H7 (cell line): Measurements from ENCODE around the gene KIF13A. TPM values are rescaled to one million over a fixed set of nuclear protein-coding genes. Genes with fewer than 3 reads are reported as not detected.
"Not testable (repeated sequence)": the region's sequence is repeated elsewhere in the genome, so short reads cannot be mapped to it uniquely, and the experiment has no call there.

ENCODE experiments used
- DNase-seq: peaks from one replicate; pipeline ENCODE4 v3.0.0; 2012
- H3K27me3 ChIP-seq: 2 replicates; pipeline ENCODE4 v1.6.0; 2011; ENCODE audit warnings: mild to moderate bottlenecking, low read length; ENCODE audit not compliant: control insufficient read depth, insufficient read depth
- H3K36me3 ChIP-seq: replicated peaks from 2 replicates; pipeline ENCODE4 v1.5.1; 2011; ENCODE audit warnings: low read length; ENCODE audit not compliant: control insufficient read depth, insufficient read depth
- H3K4me3 ChIP-seq: 2 replicates; pipeline ENCODE4 v1.5.1; 2011; ENCODE audit warnings: low read depth, mild to moderate bottlenecking, control low read depth, low read length, moderate library complexity; ENCODE audit not compliant: insufficient read depth
- total RNA-seq: library from RNA; depleted of rRNA; stranded (reverse); fragments of >200 nt; shearing (Covaris generic); gene quantifications from 2 replicates; pipeline ENCODE4 v1.2.3, GENCODE V29; 2014

The KIF13A gene
- total RNA-seq, 1 experiment from 2014 or later = 21.0 TPM

DNA sequence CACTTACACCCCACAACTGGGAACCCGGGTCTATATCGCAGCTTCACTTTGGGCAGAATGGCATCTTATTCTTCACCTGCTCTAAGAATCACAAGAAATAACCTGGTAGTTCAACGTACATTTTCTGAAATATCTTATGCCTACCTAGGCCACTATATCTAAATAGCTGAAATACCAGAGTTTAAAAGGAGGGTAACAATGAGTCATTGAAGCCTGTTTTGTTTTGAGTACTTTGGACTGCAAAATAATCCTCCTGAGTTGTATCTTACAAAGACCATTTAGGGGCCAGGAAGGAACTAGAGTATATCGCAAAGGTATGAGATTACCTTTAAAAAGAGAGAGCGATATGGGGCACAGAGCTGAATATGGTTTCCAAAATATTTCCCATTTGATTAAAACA lies 184.0 kb downstream of the KIF13A start:
- Histone ChIP-seq H3K27me3 (no peaks in the 10 kb centered on the region), H3K4me3 (no peak overlapping the region), H3K36me3 (peaks cover 6% of the 10 kb centered on the region)
- no peak for DNase-seq

DNA sequence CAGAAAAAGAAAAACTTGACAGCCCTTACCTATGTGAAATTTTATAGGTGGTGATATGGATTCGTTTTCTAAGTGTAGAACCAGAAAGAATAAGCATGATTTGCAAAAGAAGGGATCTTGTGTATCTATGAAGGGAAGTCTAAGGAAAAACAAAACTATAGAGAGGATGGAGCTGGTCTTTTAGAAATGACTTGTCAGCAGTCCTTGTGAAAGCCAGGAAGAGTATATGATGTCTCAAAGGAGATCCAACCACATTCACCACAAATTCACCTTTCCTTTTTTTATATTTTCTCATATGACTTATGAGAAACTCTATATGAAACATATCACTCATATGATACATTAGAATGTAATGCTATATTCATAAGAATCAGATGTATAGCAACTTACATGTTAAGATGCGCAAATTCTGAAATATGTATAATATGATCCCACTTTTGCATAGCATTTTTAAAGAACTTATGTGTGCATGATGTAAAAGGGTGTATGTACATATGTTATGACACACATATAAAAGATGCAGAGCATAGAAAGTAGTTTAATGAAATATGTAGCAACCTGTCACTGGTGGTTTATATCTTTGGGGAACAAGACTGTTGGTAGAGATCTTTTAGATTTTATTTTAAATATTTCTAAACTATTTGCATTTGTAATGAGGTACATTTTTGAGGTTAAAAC lies 188.8 kb downstream of the KIF13A start:
- DNase-seq = no peak
- Histone ChIP-seq H3K27me3 (no peaks in the 10 kb centered on the region), H3K36me3 (peaks cover 7% of the 10 kb centered on the region), H3K4me3 (no peak overlapping the region)

DNA sequence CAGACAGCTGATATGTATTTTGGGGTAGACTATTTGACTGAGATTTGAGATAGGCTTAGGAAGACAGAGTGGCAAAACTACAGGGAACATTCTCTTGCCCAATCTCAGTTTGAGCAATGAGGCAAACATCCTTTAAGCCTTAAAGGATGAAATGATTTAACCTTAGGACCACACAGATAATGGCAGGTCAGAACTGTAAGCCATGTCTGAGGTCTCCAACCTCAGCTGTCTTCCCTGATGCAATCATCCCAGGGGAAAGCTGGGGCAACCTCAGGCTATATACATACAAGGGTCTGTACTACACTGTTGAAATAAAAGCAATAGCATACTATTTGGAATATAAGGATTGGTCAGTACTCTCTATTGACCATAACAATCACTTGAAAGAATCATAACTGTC lies 196.9 kb downstream of the KIF13A start:
- no peak for DNase-seq
- no peaks in the 10 kb centered on the region for H3K27me3 ChIP-seq
- peaks cover 2% of the 10 kb centered on the region; the same call in 1 of the 2 replicates for H3K36me3 ChIP-seq
- no peak overlapping the region for H3K4me3 ChIP-seq

DNA sequence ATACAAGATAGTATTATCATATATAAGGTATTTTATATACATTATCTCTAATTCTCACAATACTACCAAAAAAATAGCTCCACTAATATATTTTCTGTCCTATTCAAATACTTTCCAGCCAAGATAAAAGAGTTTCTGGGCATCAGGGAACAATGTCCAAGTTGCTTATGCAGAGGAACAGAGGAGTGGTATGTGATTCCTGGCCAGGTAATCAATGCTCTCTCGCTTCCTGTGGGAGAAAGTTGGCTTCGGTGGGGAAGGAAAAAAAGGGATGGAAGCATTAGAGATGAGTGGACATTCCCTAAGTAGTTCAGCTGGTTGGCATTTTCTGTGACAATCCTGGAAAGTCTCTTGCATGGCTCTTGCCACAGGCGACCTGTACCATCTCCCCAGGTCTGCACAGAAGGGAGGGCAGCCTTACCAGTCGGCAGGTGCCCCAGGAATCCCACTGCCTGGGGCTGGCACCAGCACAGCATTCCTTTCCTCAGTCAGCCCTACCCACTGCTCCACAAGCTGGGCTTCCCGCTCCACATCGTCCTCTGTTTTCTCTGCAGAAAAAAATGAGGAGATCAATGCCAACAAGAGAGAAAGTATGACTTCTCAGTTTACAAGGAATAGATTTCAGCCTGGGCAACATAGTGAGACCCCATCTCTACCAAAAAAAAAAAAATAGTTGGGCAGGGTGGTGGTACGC lies 202.2 kb downstream of the KIF13A start:
- no peak for DNase-seq
- Histone ChIP-seq H3K27me3 (no peaks in the 10 kb centered on the region), H3K36me3 (peaks cover 6% of the 10 kb centered on the region), H3K4me3 (no peak overlapping the region)

DNA sequence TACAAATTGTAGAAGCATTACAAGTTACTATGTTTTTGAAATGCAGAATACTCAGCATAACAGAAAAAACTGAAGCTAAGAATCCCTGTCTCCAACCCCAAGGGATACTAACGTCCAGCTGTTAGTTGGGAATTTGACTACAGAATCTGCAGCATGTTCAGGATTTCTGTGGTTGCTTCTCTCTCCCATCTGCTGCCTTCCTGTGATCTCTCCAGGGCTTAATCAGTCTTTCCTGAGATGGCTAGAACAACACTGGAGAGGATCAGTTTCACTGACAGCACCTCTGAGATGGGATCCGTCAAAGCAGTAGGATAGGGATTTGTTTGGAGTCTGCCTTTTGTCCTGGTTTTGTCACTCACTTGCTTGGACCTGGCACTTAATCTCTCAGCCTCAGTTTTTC lies 207.4 kb downstream of the KIF13A start:
- H3K36me3 ChIP-seq = peaks cover 12% of the 10 kb centered on the region
- DNase-seq = no peak
- no peaks in the 10 kb centered on the region for H3K27me3 ChIP-seq
- H3K4me3 ChIP-seq = no peak overlapping the region

DNA sequence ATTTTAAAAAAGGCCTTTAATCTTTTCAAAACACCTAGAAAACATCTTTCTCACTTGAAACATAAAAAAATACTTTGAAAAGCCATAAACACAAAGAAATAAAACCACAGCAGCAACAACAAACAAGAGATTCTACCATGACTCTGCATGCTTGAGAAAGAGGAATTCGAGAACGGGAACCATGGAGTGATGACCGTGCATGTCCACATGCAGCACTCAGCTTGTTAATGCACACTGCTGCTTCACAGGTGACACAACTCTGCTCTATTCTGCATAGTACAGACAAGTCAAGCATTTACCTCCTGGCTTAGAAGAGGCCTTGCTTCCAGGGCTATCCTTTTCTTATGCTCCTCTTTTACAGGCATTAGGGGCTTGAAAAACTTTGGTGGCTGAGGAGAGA lies 215.8 kb downstream of the KIF13A start:
- peaks cover 9% of the 10 kb centered on the region for H3K36me3 ChIP-seq
- no peaks in the 10 kb centered on the region for H3K27me3 ChIP-seq
- DNase-seq = no peak

DNA sequence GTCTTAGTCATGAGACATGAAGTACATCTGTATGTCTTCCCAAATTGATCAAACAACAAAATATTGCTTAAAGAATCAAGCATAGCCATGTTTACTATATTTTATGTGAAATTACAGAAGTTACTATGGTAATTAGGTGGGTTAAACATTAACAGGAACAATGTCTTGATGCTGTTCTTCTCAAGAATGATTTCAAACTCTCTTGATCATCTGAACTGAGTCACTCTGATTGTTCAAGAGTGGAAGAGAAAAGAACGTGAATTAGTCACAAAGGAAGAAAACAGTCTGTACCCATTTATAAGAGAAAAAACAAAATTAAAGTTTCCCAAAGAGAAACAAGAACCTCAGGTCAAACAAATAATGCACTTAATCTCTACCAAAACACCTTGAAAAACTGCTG lies 218.6 kb downstream of the KIF13A start:
- H3K36me3 ChIP-seq = peaks cover 12% of the 10 kb centered on the region

More for the DNA sequence above, 215.8 kb downstream of the KIF13A start:
- H3K4me3 ChIP-seq = no peak overlapping the region

DNA sequence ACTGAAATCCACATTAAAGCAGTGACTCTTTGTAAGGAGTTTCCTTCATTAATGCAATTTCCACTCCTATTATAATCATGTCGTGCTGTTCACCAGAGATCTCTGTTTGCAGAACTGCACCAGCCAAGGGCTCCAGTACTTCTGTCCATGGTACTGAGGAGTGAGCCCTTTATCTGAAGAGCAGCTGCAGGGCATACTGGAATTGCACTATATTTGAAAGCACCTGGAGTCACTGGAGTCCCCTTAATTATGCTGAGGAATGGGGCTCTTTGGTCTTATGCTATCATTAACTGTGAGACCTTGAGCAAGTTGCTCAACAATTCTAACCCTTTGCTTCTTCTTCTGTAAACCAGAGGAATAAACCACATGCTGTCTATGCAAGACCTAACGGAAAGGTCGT lies 219.0 kb downstream of the KIF13A start:
- H3K36me3 ChIP-seq = peaks cover 15% of the 10 kb centered on the region
- no peaks in the 10 kb centered on the region for H3K27me3 ChIP-seq
- no peak overlapping the region for H3K4me3 ChIP-seq
- no peak for DNase-seq

More for the DNA sequence above, 218.6 kb downstream of the KIF13A start:
- no peak overlapping the region for H3K4me3 ChIP-seq
- no peak for DNase-seq
- no peaks in the 10 kb centered on the region for H3K27me3 ChIP-seq

DNA sequence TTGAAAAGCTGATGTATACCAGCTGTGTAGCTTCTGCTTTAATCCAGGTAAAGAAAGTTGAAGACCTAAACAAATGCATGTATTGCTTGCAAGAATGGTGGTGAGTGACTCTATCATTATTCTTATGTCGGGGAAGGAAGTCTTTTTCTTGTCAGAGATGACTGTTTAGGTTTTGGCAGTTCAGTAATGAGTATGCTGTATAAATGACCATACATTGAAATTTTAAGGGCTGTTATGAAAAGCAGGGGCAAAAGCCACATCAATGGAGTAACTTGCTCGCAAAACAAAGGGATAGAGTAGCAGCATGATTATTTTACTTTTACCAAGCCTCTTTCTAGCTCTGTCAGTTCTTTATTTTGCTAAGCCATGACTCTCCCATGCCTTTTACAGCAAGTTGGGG lies 224.8 kb downstream of the KIF13A start:
- Histone ChIP-seq H3K27me3 (no peaks in the 10 kb centered on the region), H3K4me3 (no peak overlapping the region), H3K36me3 (peaks cover 7% of the 10 kb centered on the region)
- no peak for DNase-seq

DNA sequence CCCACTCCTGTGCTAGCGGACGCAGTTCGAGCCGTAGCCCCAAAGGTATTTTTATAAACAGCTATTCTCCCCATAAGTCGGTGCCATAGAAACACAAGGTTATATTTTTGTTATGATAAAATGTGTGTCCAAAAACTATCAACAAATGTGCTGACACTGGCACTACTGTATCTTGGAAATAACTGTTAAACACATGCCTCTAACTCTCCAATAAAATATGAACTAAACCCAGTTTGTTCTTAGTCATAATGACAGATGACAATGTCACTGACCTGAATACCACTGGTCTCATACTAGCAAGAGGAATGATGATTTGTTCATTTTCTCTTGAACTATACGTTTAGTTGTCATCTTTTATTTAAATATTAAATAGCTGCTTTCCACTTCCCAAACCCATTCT lies 229.3 kb downstream of the KIF13A start:
- no peak for DNase-seq
- no peak overlapping the region for H3K4me3 ChIP-seq
- no peaks in the 10 kb centered on the region for H3K27me3 ChIP-seq
- H3K36me3 ChIP-seq = peaks cover 1% of the 10 kb centered on the region; the same call in 1 of the 2 replicates

DNA sequence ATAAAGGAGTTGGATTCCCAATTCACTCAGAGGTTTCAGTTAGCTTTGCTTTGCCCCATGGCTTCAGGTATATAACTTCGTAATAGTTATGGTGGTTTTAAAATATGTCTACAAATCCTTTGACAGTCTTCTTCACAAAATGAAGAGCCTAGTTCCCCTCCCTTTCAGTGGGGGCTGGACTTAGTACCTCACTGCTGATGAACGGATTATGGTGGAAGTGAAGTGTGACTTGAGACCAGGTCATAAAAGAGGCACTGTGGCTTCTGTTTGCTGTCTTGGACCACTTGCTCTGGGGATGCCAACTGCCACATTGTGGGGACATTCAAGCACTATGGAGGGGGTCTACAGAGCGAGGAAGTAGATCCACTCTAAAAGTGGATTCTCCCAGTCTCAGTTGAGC lies 233.2 kb downstream of the KIF13A start:
- DNase-seq = no peak
- no peaks in the 10 kb centered on the region for H3K36me3 ChIP-seq
- no peaks in the 10 kb centered on the region for H3K27me3 ChIP-seq
- H3K4me3 ChIP-seq = no peak overlapping the region

DNA sequence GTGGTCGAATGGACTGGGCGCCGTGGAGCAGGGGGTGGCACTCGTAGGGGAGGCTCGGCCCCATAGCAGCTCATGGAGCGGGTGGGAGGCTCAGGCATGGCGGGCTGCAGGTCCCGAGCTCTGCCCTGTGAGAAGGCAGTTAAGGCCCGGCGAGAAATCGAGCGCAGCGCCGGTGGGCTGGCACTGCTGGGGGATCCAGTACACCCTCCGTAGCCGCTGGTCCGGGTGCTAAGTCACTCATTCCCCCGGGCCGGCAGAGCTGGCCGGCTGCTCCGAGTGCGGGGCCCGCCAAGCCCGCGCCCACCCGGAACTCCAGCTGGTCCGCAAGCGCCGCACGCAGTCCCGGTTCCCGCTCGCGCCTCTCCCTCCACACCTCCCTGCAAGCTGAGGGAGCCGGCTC lies 242.1 kb downstream of the KIF13A start:
- not testable (repeated sequence) for DNase-seq, H3K4me3 ChIP-seq, H3K27me3 ChIP-seq, H3K36me3 ChIP-seq

DNA sequence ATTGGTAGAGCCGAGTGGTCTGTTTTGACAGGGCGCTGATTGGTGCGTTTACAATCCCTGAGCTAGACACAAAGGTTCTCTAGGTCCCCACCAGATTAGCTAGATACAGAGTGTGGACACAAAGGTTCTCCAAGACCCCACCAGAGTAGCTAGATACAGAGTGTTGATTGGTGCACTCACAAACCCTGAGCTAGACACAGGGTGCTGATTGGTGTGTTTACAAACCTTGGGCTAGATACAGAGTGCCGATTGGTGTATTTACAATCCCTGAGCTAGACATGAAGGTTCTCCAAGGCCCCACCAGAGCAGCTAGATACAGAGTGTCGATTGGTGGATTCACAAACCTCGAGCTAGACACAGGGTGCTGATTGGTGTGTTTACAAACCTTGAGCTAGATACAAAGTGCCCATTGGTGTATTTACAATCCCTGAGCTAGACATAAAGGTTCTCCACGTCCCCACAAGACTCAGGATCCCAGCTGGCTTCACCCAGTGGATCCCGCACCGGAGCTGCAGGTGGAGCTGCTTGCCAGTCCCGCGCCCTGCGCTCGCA lies 242.6 kb downstream of the KIF13A start:
- not testable (repeated sequence) for H3K36me3 ChIP-seq, H3K4me3 ChIP-seq, H3K27me3 ChIP-seq, DNase-seq

DNA sequence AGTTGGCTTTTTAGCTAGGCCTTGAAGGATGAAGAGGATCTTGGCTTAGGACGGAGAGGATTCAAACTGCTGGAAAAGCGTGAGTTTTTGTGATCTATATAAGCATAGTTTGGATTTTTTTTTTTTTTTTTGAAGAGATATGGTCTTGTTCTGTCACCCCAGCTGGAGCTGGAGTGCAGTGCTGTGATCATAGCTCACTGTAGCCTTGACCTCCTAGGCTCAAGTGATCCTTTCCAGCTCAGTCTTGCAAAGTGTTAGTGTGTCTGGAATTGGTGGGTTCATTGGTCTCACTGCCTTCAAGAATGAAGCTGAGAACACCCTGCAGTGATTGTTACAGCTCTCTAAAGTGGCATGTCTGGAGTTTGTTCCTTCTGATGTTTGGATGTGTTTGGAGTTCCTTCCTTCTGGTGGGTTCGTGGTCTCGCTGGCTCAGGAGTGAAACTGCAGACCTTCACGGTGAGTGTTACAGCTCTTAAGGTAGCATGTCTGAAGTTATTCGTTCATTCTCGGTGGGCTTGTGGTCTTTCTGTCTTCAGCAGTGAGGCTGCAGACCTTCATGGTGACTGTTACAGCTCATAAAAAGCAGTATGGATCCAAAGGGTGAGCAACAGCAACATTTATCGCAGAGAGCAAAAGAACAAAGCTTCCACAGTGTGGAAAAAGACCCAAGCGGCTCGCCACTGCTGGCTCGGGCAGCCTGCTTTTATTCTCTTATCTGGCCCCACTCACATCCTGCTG lies 243.2 kb downstream of the KIF13A start:
- no peaks in the 10 kb centered on the region for H3K36me3 ChIP-seq
- no peaks in the 10 kb centered on the region for H3K27me3 ChIP-seq
- no peak overlapping the region for H3K4me3 ChIP-seq
- DNase-seq = no peak

DNA sequence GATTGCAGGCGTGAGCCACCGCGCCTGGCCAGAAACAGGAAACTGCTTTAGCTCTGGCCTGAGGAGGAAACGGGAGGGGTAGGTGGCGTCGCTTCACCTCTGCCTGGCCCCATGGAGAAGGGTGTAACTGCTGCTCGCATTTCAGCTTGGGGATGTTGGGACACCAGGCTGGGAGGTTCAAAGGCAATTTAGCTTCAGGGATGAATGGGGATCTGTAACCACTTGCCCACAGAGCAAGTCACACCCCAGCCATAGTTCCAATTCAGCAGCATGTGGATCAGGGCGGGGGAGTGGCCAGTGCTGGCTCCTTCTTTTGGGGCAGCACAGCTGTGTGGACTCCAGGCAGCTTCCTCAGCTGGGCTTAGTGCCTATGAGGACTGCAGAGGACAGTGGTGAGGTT lies 245.9 kb downstream of the KIF13A start:
- Histone ChIP-seq H3K27me3 (no peaks in the 10 kb centered on the region), H3K4me3 (no peak overlapping the region), H3K36me3 (no peaks in the 10 kb centered on the region)
- DNase-seq = no peak
